ENCODE data around the gene MIOX.

The MIOX gene

DNA sequence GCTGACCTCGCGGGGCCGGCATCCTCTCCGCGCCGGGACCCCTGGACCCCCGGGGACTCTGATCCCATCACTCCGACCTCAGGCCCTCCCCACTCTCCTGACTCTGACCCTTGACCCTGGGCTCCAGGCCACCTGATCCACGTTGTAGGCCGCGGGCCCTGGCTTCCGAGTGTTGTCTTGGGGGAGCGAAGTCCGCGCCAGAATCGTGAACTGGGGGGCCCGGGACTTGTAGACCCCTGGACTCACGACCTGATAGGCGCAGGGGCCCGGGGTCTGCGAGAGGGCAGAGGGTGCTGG is 43.9 kb downstream of the MIOX start:
- TF ChIP-seq CTCF (IDR thresholded peaks at IDR 0.05; ENCODE audit: low read depth, low read length, poor library complexity, severe bottlenecking) (no peak), EZH2phosphoT487 (IDR thresholded peaks at IDR 0.05; ENCODE audit: borderline replicate concordance, low read length) (no peak)
- peaks cover 5% of the 10 kb centered on the region; the same call in 1 of the 2 replicates for H3K36me3 ChIP-seq (ENCODE audit: control insufficient read depth, low read length)
- H3K4me3 ChIP-seq (ENCODE audit: low read length): peak overlapping the region; percentile 91
- peaks cover 46% of the 10 kb centered on the region for H3F3A ChIP-seq (ENCODE audit: control insufficient read depth, insufficient read depth)
- H3K27ac ChIP-seq (ENCODE audit: low read depth, low read length): peak overlapping the region; percentile 97
- H3K4me1 ChIP-seq (ENCODE audit: control insufficient read depth, low read length): peaks cover 58% of the 10 kb centered on the region
- H3K4me2 ChIP-seq (ENCODE audit: low read length): peak overlapping the region; percentile 94
- H3K9me3 ChIP-seq (ENCODE audit: control insufficient read depth, insufficient read depth, low read length): no peaks in the 10 kb centered on the region
- no peaks in the 10 kb centered on the region for H4K20me1 ChIP-seq (ENCODE audit: control insufficient read depth, insufficient read depth, low read depth, low read length)
- no peaks in the 10 kb centered on the region for H3K9me2 ChIP-seq (replicated peaks; ENCODE audit: control insufficient read depth, low read length)
- H3K79me2 ChIP-seq (ENCODE audit: control insufficient read depth, low read length): peaks cover 24% of the 10 kb centered on the region
- no peaks in the 10 kb centered on the region for H3K27me3 ChIP-seq (ENCODE audit: control insufficient read depth, low read length)

DNA sequence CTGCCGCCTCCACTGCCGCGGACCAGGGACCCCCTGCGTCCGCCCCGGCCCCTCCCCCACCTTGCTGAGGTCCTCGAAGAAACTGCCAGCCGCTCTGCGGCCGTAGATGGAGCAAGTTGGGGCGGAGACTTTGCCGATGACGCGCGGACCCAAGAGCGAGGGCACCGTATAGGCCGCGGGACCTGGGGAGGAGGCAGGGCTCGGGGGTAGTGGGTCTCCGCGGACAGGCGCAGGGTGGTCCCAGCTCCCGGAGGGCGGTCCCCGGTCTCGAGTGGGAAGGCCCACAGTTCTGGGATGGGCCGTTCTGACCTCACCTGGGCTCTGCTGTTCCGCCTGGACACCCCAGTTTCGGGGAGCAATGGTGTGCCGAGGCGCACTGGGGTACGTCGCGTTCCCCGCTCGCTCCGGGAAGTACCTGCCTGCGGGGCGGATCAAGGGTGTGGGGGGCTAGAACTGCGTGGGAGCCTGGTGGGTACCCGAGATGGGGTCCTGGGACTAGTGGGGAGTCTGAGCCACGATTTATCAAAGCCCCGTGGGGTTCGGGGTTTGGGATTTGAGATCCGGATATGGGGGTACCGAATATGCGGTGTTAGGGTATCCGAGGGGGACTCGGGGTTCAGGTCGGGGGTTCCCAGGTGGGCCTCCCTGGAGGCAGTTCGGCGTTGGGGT is 44.4 kb downstream of the MIOX start:
- Histone ChIP-seq H3F3A (ENCODE audit: control insufficient read depth, insufficient read depth) (peaks cover 50% of the 10 kb centered on the region), H3K79me2 (ENCODE audit: control insufficient read depth, low read length) (peaks cover 24% of the 10 kb centered on the region), H3K4me1 (ENCODE audit: control insufficient read depth, low read length) (peaks cover 63% of the 10 kb centered on the region), H3K27me3 (ENCODE audit: control insufficient read depth, low read length) (no peaks in the 10 kb centered on the region), H3K36me3 (ENCODE audit: control insufficient read depth, low read length) (peaks cover 2% of the 10 kb centered on the region; the same call in 1 of the 2 replicates), H3K4me3 (ENCODE audit: low read length) (peak overlapping the region; percentile 91), H3K27ac (ENCODE audit: low read depth, low read length) (peak overlapping the region; percentile 97), H3K4me2 (ENCODE audit: low read length) (peak overlapping the region; percentile 94), H3K9me3 (ENCODE audit: control insufficient read depth, insufficient read depth, low read length) (no peaks in the 10 kb centered on the region), H3K9me2 (replicated peaks; ENCODE audit: control insufficient read depth, low read length) (no peaks in the 10 kb centered on the region), H4K20me1 (ENCODE audit: control insufficient read depth, insufficient read depth, low read depth, low read length) (no peaks in the 10 kb centered on the region)
- TF ChIP-seq EZH2phosphoT487 (IDR thresholded peaks at IDR 0.05; ENCODE audit: borderline replicate concordance, low read length): no peak
- TF ChIP-seq CTCF (IDR thresholded peaks at IDR 0.05; ENCODE audit: low read depth, low read length, poor library complexity, severe bottlenecking): peak; percentile 9

DNA sequence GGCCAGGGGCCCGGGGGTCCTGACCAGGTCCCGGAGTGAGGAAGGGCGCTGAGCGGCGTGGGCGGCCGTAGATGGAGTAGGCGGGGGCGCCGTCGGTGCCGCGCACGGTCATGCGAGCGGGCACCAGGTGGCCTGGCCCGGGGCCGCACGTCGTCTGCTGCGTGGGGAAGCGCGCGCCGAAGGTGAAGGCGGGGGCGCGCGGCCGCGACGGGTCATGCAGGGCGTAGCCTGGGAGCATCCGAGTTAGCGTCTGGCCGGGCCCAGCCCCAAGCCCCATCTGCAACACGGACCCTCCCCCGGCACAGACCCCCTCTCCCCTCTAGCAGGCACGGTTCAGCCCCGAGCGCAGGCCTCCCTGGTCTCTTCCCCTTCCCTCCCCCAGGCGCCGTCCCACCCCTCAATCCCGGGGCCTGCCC is 44.9 kb downstream of the MIOX start:
- H3K79me2 ChIP-seq (ENCODE audit: control insufficient read depth, low read length): peaks cover 21% of the 10 kb centered on the region
- TF ChIP-seq CTCF (IDR thresholded peaks at IDR 0.05; ENCODE audit: low read depth, low read length, poor library complexity, severe bottlenecking) (no peak), EZH2phosphoT487 (IDR thresholded peaks at IDR 0.05; ENCODE audit: borderline replicate concordance, low read length) (no peak)
- peak overlapping the region; percentile 91 for H3K4me3 ChIP-seq (ENCODE audit: low read length)
- peaks cover 56% of the 10 kb centered on the region for H3F3A ChIP-seq (ENCODE audit: control insufficient read depth, insufficient read depth)
- peaks cover 2% of the 10 kb centered on the region; the same call in 1 of the 2 replicates for H3K36me3 ChIP-seq (ENCODE audit: control insufficient read depth, low read length)
- H3K9me2 ChIP-seq (replicated peaks; ENCODE audit: control insufficient read depth, low read length): no peaks in the 10 kb centered on the region
- H3K4me1 ChIP-seq (ENCODE audit: control insufficient read depth, low read length): peaks cover 67% of the 10 kb centered on the region
- peak overlapping the region; percentile 94 for H3K4me2 ChIP-seq (ENCODE audit: low read length)
- H3K27me3 ChIP-seq (ENCODE audit: control insufficient read depth, low read length): no peaks in the 10 kb centered on the region
- H3K27ac ChIP-seq (ENCODE audit: low read depth, low read length): peak overlapping the region; percentile 97
- no peaks in the 10 kb centered on the region for H4K20me1 ChIP-seq (ENCODE audit: control insufficient read depth, insufficient read depth, low read depth, low read length)
- no peaks in the 10 kb centered on the region for H3K9me3 ChIP-seq (ENCODE audit: control insufficient read depth, insufficient read depth, low read length)
